ENCODE results near the gene ING2. TPM values are rescaled to one million over a fixed set of nuclear protein-coding genes. Genes with fewer than 3 reads are reported as not detected.

ING2 gene
- total and polyA plus RNA-seq, 2 of the 8 experiments (the other 6 are each of a cell fraction or from before 2014, with no cell fraction given) = 5.1 to 16.1 TPM

GRCh38 chr4:183554878-183555585 is 50.2 kb downstream of the ING2 start (continued):
- TF ChIP-seq, protein P1, sequence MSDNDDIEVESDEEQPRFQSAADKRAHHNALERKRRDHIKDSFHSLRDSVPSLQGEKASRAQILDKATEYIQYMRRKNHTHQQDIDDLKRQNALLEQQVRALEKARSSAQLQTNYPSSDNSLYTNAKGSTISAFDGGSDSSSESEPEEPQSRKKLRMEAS (IDR thresholded peaks at IDR 0.05) = no peak
- TF ChIP-seq TAF7 (optimal IDR thresholded peaks at IDR 0.05; ENCODE audit: borderline replicate concordance, low read depth, low read length) = no peak
- no peak for TF ChIP-seq SAP30 (IDR thresholded peaks at IDR 0.05; ENCODE audit: insufficient read depth, insufficient replicate concordance, low read length)
- TF ChIP-seq POLR2AphosphoS5 (IDR thresholded peaks at IDR 0.05; ENCODE audit: low read depth, low read length) = no peak
- TF ChIP-seq EP300 (IDR thresholded peaks at IDR 0.05; ENCODE audit: borderline replicate concordance in 1 of 2, low read depth in 2 of 2, low read length in 2 of 2) = no peak
- TF ChIP-seq NANOG (IDR thresholded peaks at IDR 0.05; ENCODE audit: insufficient read depth, low read depth, low read length, poor library complexity, severe bottlenecking) = no peak
- no peak for TF ChIP-seq CTBP2 (IDR thresholded peaks at IDR 0.05; ENCODE audit: borderline replicate concordance, insufficient read depth, insufficient read length, low read length)

Data from H1 (cell line).